NCI-H2081 treated with DMSO at 0.1 percent for 48 hours (cell line): ENCODE measurements around the gene ASGR1.
"Not testable (repeated sequence)": the region's sequence is repeated elsewhere in the genome, so short reads cannot be mapped to it uniquely, and the experiment has no call there.

Experiments
- DNase-seq: peaks from one replicate; lab custom pipeline; 2025; lab: John Stamatoyannopoulos, UW

Gene ASGR1

DNA sequence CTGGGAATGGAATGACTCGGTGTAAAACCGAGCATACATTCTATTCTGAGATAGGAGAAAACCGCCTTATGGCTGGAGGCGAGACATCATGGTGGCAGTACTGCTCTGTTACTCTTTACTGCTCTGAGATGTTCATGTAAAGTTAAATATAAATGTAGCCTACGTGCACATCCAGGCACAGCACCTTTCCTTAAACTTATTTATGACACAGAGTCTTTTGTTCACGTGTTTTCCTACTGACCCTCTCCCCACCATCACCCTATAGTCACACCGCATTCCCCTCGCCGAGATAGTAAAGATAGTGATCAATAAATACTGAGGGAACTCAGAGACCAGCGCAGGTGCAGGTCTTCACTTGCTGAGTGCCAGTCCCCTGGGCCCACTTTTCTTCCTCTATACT, 19.6 kb downstream of the ASGR1 start:
- not testable (repeated sequence) for DNase-seq

DNA sequence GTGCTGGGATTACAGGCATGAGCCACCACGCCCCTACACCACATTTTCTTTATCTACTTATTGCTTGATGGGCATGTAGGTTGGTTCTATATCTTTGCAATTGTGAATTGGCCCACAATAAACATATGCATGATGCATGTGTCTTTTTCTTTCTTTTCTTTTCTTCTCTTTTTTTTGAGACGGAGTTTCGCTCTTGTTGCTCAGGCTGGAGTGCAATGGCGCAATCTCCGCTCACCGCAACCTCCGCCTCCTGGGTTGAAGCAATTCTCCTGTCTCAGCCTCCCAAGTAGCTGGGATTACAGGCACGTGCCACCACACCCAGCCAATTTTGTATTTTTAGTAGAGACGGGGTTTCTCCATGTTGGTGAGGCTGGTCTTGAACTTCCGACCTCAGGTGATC, 20.7 kb downstream of the ASGR1 start:
- not testable (repeated sequence) for DNase-seq

DNA sequence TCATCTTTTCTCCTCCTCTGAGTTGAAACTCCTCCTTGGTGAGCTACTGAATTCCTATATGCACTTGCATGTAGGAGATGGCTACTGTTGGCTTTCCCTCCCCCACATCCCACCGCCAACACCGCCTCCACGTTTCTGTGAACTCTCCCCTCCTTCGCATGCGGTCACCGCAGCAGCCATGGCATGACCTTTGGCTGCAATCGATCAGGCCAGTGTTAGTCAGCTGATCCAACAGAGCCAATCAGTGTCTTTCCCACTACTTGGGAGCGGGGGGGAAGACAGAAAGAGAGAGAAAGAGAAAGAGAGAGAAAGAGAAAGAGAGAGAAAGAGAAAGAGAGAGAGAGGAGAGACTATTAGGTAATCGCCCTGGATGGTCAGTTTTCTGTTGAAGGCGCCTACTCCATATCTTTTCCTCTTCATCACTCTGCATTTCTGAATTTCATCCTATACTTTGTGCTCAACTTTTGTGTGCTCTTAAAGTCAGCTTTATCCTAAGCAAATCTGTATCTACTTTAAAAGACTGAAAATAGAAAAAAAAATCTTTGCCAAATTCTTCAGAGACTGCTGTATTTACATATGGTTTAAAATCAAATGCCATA, 22.7 kb downstream of the ASGR1 start:
- DNase-seq = no peak

DNA sequence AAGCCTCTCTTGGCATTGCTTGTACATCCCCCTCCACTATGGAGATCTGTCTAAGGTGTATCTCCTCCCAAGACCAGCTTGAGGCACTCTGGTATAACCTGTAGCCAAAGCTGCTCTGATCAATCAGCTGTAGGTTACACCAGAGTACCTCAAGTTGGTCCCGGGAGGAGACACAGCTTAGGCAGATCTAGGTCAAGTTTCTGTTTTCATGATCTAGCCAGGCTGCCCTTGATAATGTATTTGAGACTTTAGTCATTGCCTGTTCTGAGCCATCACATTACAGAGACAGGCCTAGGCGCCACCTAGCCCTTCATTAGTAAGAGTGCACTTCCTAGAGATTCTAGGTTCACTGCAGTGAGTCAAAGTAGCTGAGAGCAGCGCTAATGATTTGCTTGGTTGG, 31.4 kb downstream of the ASGR1 start:
- no peak for DNase-seq

DNA sequence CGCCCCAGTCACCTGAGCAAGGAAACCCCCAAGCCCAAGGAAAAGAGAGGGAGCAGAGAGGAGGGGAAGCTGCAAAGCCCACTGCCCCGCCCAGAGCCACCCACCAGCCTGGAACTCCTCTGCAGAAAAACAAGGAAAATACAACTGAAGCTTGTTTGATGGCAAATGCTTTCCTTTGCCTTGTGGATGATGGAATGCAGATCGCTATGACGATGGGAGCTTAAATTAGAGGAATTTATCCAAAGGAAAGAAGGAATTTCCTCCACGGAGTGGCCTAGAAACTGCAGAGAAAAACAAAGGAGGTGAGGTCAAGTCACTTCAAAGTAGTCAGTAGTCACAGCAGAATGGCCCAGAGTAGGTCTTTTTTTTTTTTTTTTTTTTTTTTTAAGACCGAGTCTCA, 33.1 kb downstream of the ASGR1 start:
- DNase-seq = no peak

DNA sequence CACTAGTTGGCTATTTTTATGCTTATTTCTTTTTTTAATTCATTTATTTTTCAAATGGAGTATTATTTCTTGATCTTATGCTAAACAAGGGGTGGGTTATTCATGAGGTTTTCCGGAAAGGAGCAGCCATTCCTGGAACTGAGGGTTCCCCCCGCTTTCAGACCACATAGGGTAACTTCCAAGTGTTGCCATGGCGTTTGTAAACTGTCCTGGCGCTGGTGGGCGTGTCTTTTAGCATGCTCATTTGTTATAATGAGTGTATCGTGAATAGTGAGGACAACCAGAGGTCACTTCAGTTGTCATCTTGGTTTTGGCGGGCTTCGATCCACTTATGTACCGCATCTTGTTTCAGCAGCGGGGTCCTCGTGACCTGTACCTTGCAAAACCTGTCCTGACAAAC, 35.0 kb downstream of the ASGR1 start:
- no peak for DNase-seq

DNA sequence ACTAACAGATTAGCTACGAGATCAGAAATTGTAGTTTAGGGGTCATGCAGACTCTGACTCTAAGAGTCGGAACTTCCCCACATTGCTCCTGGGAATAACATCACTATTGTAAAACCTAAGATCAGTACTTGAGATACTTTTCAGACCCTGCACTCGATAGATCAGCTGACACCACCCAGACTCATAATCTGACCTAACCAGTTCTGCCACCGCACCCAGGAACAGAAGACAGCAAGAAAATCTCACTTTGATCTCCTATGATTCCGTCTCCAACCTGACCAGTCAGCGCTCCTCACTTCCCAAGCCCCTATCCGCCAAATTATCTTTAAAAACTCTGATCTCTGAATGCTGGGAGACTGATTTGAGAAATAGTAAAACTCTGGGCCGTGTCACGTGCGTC, 37.3 kb downstream of the ASGR1 start:
- no peak for DNase-seq

DNA sequence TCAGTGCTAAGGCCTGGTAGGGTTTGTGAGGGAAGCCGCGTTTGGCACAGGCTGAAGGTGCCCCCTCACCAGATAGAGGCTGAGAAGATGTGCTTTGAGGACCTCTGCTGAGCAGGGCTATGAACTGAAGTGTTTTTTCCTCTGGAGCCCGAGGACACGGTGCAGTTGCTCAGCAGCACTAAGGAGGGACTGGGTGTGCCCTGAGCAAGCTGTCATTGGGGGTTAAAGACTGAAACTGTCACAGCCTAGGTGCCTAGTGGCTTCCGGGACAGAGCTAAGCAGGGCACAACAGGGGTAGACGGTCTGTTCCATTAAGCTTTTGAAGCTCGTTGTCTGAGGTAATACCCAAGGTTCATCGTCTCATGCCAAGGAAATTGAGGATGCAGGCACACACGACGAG, 39.8 kb downstream of the ASGR1 start:
- no peak for DNase-seq

DNA sequence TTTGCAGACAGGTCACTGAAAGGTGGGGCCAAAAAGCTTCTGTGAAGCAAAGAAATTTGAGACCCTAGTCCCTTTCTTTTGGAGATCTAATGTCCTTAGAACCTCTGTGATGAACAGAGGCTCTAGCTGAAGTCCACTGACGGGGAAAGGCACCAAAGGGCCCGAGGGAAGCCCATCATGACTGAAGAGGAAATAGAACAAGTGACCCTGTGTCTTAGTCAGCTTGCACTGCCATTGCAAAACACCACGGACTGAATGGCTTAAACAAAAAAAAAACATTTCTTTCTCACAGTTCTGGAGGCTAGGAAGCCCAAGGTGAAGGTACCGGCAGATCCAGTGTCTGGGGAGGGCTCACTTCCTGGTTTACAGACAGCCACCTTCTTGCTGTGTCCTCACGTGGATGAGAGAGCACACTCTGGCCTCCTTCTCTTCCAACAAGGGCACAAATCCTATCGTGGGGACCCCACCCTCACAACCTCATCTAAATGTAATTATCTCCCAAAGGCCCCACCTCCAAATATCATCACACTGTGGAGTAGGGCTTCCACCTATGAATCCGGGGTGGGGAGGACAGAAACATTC, 40.3 kb downstream of the ASGR1 start:
- no peak for DNase-seq

DNA sequence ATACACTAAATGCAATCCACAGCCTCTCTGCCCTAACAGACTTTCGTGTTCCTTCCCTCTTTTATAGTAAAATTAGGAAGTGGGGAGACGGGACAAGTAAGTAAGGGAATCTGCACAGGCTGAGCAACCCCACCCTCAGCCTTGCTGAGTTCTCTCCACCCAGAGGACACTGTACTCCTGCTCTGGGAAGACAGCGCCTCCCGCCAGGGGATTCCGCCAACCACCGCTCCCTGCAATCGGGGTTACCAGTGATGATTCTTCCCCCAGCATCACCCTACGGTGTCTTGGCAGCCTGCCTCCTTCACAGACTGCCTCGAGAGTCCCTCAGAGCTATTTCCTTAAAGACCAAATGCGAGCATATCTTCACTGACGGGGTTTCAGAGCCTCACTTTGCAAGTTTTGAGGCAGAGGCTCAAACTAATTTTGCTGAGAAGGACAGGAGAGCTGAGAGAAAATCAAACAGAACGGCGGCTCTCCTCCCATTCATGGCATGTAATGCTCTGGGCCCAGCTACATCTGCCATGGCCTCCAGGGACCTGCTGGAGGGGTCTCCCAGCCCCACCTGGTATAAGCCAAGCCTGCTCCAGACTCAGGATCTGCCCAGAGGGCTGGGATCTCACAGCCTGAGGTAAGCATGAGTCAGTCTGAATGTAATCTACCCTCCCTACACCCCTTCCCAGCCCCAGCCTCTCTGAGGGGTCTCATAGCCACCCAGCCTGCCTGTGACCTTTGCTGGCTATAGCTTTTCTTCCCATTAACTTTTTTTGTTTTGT, 41.8 kb downstream of the ASGR1 start:
- DNase-seq = no peak

DNA sequence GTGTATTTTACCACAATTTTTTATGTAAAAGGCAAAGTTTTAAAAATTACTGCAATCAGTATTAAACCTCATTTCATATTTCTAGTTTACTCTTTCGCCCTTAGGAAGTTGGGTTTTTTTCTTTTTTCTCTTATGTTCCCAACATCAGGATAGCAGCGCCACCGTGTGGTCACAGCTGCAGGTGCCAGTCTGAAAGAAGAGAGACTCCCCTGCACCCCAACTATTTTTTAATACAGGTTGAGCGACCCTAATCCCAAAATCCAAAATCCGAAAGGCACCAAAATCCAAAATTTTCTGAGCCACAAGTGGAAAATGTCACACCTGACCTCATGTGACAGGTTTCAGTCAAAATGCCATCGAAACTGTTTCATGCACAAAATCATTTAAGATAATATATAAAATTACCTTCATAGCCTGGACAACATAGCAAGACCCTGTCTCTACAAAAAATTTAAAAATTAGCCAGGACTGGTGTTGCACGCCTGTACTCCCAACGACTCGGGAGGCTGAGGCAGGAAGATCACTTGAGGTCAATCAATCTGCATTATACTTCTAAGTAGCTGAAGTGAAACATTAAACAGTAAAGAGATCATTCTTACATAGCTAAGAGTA, 42.8 kb downstream of the ASGR1 start:
- no peak for DNase-seq

DNA sequence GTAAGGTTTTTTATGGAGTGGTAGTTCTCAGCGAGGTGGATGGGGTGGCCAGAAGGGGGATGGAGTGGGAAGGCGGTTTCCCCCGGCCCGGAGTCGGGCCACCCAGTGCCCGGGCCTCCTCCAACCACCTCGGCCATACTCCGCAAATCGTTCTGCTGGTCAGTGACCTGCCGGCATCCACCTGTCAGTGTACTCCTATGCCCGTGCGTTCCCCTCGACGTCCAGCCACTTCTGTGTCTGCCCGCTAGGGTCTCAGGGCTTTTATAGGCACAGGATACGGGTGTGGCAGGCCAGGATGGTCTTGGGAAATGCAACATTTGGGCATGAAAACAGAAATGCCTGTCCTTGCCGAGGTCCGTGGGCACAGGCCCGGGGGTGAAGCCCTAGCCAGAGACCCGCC, 45.3 kb downstream of the ASGR1 start:
- no peak for DNase-seq

DNA sequence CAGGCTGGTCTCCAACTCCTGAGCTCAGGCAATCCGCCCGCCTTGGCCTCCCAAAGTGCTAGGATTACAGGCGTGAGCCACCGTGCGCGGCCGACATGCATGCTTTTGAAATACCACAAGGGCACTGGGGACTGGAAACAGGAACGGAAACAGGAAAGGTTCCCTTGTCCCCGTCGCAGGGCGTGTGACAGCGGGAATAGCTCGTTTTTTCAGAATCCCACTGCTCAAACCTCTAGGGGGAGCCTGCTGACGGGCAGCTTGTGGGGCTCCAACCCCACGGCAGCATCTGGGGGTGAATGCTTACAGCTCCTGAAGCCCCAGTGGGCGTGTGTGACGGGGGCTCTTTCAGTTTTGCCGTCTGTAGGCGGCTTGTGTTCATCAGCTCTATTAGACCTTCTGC, 45.7 kb downstream of the ASGR1 start:
- no peak for DNase-seq

DNA sequence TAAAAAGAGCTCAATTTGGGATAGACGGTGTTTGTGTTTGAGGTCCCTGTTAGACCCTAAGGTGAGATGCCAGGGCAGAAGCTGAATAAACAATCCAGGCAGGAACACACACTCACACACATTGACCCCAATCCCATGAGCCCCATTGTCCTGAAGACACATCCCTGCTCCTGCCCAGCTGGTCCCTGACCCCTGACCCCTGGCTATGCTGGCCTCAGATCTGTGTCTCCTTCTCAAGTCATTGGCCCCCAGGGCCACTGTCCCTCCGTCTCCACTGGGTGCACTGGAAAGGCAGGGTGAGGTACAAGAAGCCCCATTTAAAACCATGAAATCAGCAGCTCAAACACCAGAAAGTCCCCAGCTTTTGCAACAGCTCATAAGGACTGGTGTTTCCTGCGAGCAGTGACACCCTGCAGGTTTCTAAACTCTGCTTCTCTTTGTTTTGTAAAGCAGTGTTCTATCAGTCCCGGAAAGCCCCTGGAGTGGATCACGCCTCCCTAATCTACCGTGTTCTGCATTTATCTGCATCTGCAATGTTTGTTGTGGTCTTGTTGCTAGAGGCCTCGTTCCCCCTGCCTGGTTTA, 46.6 kb downstream of the ASGR1 start:
- no peak for DNase-seq

DNA sequence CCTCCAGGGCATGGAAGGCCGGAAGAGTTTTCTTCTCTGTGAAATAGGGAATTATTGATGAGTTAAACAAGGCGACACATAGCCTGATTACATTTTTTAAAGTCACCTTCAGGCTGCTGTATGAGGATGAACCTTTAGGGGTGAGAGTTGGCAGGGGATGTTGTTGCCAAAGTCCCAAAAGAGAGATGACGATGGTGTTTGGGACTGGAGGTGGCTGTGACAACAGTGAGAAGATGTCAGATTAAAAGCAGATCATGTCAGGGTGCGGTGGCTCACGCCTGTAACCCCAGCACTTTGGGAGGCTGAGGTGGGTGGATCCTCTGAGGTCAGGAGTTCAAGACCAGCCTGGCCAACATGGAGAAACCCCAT, 47.8 kb downstream of the ASGR1 start:
- DNase-seq = no peak

DNA sequence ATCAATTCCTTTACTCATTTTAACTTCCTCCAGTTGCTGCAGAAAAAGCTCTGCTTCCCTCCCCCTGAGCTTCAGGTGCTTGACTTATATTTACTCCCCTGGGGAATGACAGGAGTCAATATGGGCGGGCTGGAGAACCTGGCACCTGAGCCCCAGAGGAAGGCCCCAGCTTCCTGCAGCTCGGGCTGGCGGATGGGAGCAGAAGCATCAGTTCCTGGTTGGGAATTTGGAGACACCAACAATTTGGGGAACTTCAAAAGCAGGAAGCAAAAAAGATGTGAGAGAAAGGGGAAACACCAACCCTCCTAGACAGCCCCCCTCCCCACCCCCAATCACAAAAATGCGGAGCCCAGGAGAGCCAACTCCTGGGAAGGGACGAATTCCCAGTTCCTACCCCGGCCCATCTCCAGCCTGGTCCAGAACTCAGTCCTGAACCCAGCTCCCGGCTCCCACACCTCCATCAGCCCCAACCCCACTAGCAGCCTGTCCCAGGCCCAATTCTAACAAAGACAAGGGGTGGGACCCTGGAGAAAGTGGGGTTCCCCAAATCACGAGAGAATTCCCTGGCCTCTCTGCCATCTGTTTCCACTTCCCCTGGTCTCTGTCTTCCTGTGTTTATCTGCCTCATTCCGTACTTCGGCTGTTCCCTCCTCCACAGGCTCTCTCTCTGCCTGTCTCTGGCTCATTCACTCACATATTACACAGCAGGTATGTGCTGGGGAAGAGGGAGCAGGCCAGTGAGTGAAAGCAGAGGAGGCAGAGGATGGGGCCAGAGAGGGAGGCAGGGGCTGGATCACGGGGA, 48.3 kb downstream of the ASGR1 start:
- no peak for DNase-seq

DNA sequence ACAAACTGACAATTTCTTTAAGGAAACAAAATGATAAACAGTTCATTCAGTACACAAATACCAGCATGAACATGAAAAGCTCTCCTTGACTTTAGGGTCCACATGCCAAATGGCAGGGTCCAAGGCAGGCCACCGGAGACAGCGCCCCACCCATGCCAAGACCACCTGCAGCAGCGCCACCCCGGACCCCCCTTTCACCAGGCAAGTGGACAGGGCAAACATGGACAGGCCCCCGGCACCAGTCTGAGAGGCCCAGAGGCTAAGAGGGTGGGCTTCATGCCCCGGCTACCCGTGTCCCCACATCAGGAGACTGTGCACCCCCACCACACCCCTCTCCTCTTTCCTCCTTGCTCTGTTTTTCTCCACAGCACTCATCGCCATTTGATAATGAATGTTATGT, 49.9 kb downstream of the ASGR1 start:
- no peak for DNase-seq

DNA sequence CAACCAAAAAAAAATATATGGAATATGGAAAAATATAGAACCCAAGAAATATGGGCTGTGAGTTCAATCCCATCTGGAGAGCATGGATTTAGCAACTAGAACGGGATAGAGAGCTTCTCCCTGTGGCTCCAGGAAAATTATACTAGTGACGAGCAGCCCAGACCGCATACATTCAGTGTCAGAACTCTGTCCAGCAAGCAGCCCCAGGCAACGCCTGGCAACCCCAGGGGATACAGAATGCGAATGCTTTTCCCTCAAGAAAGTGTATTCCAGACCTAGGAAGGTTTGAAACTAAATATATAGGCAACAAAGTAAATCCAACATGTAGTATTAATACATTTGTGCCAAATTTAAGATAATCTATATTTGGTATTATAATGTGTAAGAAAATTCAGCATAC, 51.0 kb downstream of the ASGR1 start:
- DNase-seq = no peak

DNA sequence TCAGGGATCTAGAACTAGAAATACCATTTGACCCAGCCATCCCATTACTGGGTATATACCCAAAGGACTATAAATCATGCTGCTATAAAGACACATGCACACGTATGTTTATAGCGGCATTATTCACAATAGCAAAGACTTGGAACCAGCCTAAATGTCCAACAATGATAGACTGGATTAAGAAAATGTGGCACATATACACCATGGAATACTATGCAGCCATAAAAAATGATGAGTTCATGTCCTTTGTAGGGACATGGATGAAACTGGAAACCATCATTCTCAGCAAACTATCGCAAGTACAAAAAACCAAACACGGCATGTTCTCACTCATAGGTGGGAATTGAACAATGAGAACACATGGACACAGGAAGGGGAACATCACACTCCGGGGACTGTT, 51.7 kb downstream of the ASGR1 start:
- DNase-seq = not testable (repeated sequence)

DNA sequence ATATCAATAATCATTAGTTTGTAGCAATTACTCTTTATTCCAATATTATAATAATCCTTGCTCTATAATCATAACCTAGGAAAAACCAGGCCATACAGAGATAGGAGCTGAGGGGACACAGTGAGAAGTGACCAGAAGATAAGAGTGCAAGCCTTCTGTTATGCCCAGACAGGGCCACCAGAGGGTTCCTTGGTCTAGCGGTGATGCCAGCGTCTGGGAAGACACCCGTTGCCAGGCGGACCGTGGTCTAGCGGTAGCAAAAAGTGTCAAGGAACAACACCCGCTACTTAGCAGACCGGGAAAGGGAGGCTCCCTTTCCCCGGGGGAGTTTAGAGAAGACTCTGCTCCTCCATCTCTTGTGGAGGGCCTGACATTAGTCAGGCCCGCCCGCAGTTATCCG, 52.8 kb downstream of the ASGR1 start:
- DNase-seq = not testable (repeated sequence)

DNA sequence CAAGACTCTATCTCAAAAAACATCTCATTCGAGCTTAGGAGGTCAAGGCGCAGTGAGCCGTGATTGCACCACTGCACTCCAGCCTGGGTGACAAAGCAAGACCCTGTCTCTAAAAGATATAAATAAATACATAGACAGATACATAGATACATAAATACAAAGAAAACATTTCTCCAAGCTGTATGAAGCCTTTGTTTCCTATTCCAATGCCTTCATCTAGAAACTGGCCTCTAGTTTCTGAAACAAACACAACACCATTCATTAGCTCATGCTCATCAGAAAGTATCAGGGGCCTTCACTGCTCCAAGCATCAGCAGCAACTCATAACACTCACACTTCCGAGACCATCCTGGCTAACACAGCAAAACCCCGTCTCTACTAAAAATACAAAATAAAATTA, 54.2 kb downstream of the ASGR1 start:
- DNase-seq = no peak

DNA sequence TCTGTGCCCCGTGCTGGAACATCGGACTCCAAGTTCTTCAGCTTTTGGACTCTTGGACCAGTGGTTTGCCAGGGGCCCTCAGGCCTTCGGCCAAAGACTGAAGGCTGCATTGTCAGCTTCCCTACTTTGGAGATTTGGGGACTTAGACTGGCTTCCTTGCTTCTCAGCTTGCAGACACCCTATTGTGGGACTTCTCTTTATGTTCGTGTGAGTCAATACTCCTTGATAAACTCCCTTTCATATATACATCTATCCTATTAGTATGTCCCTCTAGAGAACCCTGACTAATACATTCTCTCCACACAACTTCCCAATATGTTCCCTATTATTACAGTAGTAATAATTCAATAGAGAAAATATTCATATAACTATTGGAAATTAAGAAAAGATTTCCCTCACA, 55.3 kb downstream of the ASGR1 start:
- DNase-seq = no peak
